RWPE2 (cell line): Measurements from ENCODE around the gene SEC24C.
A peak's percentile ranks its signal among the peaks of the same experiment; 100 is the strongest.
"Not testable (repeated sequence)": the region's sequence is repeated elsewhere in the genome, so short reads cannot be mapped to it uniquely, and the experiment has no call there.

Experiments used
- ATAC-seq: fragments of 200-7000 bp; cut with Tn5 transposase; 3 replicates; pipeline ENCODE4 v1.9.1; 2021; ENCODE audit warnings: low read depth
- DNase-seq: peaks from one replicate; pipeline ENCODE4 v3.0.0-alpha.2; 2020; ENCODE audit warnings: low spot score
- H3K27ac ChIP-seq: fragments of 450-650 bp; 2 replicates; pipeline ENCODE4 v1.5.1; 2017; ENCODE audit warnings: mild to moderate bottlenecking; ENCODE audit not compliant: poor library complexity, severe bottlenecking
- H3K27me3 ChIP-seq: fragments of 250-450 bp; sonication (Bioruptor Pico); 2 replicates; pipeline ENCODE4 v1.5.1; 2021; ENCODE audit warnings: mild to moderate bottlenecking, moderate library complexity; ENCODE audit not compliant: insufficient read depth, poor library complexity, severe bottlenecking
- H3K36me3 ChIP-seq: fragments of 250-450 bp; sonication (Bioruptor Pico); 2 replicates; pipeline ENCODE4 v1.5.1; 2020; ENCODE audit warnings: low read depth, mild to moderate bottlenecking, moderate library complexity
- H3K4me1 ChIP-seq: fragments of 250-450 bp; sonication (Bioruptor Pico); 2 replicates; pipeline ENCODE4 v1.5.1; 2021; ENCODE audit warnings: mild to moderate bottlenecking, moderate library complexity; ENCODE audit not compliant: insufficient read depth, poor library complexity, severe bottlenecking
- H3K4me3 ChIP-seq: fragments of 250-450 bp; sonication (Bioruptor Pico); 2 replicates; pipeline ENCODE4 v1.5.1; 2021; ENCODE audit warnings: mild to moderate bottlenecking, moderate library complexity; ENCODE audit not compliant: severe bottlenecking
- H3K9me3 ChIP-seq: fragments of 250-450 bp; sonication (Bioruptor Pico); 2 replicates; pipeline ENCODE4 v1.5.1; 2021; ENCODE audit warnings: mild to moderate bottlenecking, moderate library complexity; ENCODE audit not compliant: severe bottlenecking
- TF ChIP-seq, protein P1 (sequence below): fragments of 450-650 bp; IDR thresholded peaks from one replicate; pipeline ENCODE4 v1.5.1; 2017; ENCODE audit warnings: mild to moderate bottlenecking, moderate library complexity; ENCODE audit not compliant: poor library complexity, severe bottlenecking

The SEC24C gene

DNA sequence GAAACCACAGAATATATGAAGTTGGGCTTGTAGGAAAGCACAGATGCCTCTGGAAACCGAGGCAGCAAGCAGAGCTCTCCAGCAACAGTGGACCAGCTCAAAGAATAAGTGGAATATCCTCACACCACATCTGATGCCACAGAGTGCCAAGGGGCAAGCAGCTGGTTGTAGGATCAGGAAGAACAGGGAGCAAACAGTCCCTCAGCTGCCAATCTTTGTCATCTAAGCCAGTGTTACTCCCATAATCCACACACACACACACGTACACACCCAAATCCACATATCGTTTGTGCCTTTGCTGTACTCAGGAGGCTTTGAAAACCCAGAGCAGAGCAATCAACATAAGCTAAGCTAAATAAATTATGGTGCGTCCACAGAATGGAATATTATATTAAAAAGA, 20.7 kb upstream of the SEC24C start:
- Histone ChIP-seq H3K4me3 (no peak overlapping the region), H3K27me3 (no peaks in the 10 kb centered on the region), H3K27ac (no peak overlapping the region), H3K4me1 (no peaks in the 10 kb centered on the region), H3K36me3 (peaks cover 81% of the 10 kb centered on the region), H3K9me3 (no peaks in the 10 kb centered on the region)
- DNase-seq (no peak), ATAC-seq (no peak)
- TF ChIP-seq, protein P1, sequence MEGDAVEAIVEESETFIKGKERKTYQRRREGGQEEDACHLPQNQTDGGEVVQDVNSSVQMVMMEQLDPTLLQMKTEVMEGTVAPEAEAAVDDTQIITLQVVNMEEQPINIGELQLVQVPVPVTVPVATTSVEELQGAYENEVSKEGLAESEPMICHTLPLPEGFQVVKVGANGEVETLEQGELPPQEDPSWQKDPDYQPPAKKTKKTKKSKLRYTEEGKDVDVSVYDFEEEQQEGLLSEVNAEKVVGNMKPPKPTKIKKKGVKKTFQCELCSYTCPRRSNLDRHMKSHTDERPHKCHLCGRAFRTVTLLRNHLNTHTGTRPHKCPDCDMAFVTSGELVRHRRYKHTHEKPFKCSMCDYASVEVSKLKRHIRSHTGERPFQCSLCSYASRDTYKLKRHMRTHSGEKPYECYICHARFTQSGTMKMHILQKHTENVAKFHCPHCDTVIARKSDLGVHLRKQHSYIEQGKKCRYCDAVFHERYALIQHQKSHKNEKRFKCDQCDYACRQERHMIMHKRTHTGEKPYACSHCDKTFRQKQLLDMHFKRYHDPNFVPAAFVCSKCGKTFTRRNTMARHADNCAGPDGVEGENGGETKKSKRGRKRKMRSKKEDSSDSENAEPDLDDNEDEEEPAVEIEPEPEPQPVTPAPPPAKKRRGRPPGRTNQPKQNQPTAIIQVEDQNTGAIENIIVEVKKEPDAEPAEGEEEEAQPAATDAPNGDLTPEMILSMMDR = no peak

DNA sequence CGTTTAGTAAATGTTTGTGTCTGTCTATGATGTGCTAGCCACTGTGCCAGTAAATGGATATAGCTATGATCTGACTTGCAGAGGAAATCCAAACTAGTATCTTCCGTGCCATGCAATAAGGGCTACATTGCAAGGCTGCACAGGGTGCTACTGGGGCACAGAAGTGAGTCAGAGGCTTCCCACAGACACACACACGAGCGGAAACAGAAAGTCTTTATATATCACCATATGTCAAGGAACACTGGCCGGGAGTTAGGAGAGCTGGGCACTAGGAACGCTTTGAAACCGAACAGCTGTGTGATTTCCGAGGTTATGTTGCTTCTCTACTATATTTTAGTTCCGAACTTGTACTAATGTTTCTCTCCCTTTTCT, 14.4 kb upstream of the SEC24C start:
- peak; percentile 37; the same call in 2 of the 3 replicates for ATAC-seq
- H3K27me3 ChIP-seq, DNase-seq, H3K9me3 ChIP-seq, H3K4me1 ChIP-seq: not testable (repeated sequence)
- Histone ChIP-seq H3K4me3 (peak overlapping the region; percentile 71), H3K27ac (peak overlapping the region; percentile 74), H3K36me3 (peaks cover 31% of the 10 kb centered on the region)

DNA sequence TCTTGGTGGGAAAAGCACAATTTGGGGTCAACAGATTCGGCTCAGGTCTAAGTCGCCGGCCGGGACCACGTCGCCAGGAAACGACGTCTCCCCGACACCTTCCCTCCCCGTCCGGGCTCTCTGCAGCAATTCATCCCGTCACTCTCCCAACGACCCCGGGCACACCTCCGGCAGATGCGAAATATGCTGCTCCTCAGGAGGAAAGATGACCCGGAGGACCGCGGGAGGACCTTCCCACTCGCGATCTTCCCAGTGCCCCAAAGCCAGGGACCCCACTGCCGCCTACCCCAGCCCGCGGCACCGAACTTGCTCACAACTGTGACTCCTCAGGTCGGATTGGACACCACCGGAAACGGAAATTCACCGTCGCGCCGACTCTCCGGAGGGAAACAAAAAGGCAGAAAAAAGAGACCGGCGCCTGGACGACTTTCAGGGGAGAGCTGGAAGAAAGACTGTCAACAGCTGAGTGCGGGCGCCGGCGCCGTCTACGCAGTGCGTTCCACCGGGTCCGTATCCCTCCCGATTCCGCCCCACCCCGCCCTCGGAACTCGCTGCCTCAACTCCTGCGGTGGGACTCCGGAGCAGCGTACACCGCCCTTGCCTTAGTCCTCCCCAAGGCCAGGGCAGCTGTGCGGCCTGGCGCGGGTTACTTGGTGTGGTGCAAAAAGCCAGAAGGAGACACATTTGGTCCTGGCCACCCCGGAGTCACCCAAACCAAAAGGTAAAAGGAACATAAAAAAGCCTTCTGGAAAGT, 13.8 kb upstream of the SEC24C start:
- H3K4me1 ChIP-seq = peaks cover 6% of the 10 kb centered on the region
- H3K36me3 ChIP-seq = peaks cover 27% of the 10 kb centered on the region
- peak overlapping the region; percentile 74 for H3K27ac ChIP-seq
- ATAC-seq (peak; percentile 90), DNase-seq (peak; percentile 83)
- TF ChIP-seq, protein P1 = no peak
- no peaks in the 10 kb centered on the region for H3K27me3 ChIP-seq
- no peaks in the 10 kb centered on the region for H3K9me3 ChIP-seq
- peak overlapping the region; percentile 71 for H3K4me3 ChIP-seq

DNA sequence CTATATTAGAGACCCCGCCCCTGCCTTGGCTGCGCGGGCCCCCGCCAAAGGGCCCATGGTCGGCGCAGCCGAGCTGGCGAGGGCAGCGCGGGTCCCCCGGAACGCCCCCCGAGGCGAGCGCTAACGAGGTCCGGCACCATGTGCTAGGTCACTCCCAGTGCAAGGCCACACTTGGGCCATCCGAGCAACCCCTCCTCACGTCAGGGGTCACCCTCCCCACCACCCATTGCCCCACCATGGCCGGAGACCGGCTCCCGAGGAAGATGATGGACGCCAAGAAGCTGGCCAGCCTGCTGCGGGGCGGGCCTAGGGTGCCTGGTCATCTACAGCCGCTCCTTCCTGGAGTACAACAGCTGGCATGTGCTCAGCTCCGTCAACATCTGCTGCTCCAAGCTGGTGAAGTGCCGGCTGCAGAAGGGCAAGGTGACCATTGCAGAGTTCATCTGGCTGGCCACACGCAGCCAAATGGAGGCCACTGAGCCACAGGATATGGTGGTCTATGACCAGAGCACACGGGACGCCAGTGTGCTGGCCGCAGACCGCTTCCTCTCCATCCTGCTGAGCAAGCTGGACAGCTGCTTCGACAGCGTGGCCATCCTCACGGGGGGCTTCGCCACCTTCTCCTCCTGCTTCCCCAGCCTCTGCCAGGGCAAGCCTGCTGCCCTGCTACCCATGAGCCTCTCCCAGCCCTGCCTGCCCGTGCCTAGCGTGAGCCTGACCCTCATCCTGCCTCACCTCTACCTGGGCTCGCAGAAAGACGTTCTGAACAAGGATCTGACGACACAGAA, 12.4 kb upstream of the SEC24C start:
- TF ChIP-seq, protein P1 = no peak
- peaks cover 6% of the 10 kb centered on the region for H3K4me1 ChIP-seq
- DNase-seq = no peak
- no peak overlapping the region for H3K4me3 ChIP-seq
- H3K27me3 ChIP-seq = no peaks in the 10 kb centered on the region
- H3K9me3 ChIP-seq = no peaks in the 10 kb centered on the region
- no peak overlapping the region for H3K27ac ChIP-seq
- peaks cover 18% of the 10 kb centered on the region for H3K36me3 ChIP-seq
- no peak for ATAC-seq

DNA sequence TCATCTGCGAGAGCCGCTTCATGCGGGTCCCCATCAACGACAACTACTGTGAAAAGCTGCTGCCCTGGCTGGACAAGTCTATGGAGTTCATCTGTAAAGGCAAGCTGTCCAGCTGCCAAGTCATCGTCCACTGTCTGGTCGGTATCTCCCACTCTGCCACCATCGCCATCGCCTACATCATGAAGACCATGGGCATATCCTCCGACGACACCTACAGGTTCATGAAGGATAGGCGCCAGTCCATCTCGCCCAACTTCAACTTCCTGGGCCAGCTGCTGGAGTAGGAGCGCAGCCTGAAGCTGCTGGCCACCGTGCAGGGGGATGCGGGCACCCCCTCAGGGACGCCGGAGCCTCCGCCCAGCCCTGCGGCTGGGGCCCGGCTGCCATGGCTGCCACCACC, 11.7 kb upstream of the SEC24C start:
- ATAC-seq = no peak
- H3K9me3 ChIP-seq = no peaks in the 10 kb centered on the region
- H3K27ac ChIP-seq = no peak overlapping the region
- peaks cover 6% of the 10 kb centered on the region for H3K4me1 ChIP-seq
- no peaks in the 10 kb centered on the region for H3K27me3 ChIP-seq
- no peak for DNase-seq
- H3K36me3 ChIP-seq = peaks cover 14% of the 10 kb centered on the region
- no peak overlapping the region for H3K4me3 ChIP-seq
- TF ChIP-seq, protein P1 = no peak
